DMS153 treated with DMSO at 0.1 percent for 48 hours (cell line): ENCODE results near the gene MAPK8IP2.
"Not testable (repeated sequence)": the region's sequence is repeated elsewhere in the genome, so short reads cannot be mapped to it uniquely, and the experiment has no call there.

ENCODE experiments used
- DNase-seq: peaks from one replicate; lab custom pipeline; 2025; ENCODE audit not compliant: unreplicated experiment; lab: John Stamatoyannopoulos, UW

The MAPK8IP2 gene

GRCh38 chr22:50612528-50613221 lies 12.1 kb downstream of the MAPK8IP2 start:
- peak; percentile 28 for DNase-seq

DNA sequence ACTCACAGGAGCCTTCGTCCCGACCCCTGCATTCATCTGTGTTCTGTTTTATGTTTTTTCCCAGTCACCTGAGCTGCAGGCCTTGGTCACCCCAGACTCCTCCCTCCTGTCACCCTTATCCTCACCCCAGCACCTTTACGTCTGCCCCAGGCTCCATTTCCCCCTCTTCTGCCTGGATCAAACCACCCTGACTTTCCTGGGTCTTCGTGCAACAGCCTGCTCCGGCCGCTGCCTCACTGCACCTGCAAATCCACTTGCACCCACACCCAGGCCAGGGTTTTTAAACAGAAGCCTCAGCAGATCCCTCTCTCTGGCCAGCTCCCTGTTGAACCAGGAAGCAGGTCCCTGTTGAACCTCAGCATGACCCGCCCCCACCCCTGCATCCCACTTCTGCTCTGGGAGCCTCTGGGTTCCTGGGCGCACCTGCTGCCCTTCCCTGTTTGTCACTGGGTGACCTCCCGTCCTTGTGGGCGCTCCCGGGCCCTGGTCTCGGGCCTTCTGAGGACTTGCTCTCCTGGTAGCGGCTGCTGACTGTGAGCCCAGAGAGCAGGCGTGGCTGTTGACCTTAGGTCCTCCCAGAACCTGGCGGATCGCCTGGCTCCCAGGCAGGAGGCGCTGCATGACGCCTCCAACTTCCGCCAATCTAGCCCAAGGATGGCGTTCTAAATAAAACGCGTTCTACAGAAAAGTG lies 12.8 kb downstream of the MAPK8IP2 start:
- peak; percentile 73 for DNase-seq

DNA sequence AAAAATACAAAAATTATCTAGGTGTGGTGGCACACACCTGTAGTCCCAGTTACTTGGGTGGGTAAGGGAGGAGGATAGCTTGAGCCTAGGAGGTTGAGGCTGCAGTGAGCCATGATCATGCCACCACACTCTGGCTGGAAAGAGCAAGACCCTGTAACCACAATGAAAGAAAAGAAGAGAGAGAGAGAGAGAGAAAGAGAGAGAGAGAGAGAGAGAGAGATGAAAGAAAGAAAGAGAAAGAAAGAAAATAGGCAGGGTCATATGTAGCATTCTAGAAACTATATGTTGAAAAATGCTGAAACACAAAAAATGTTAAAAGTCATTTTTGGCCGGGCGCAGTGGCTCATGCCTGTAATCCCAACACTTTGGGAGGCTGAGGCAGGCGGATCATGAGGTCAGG lies 13.7 kb downstream of the MAPK8IP2 start:
- not testable (repeated sequence) for DNase-seq

- peak; percentile 54 for DNase-seq
Measured at GRCh38 chr22:50620593-50621355, 20.2 kb downstream of the MAPK8IP2 start.

DNA sequence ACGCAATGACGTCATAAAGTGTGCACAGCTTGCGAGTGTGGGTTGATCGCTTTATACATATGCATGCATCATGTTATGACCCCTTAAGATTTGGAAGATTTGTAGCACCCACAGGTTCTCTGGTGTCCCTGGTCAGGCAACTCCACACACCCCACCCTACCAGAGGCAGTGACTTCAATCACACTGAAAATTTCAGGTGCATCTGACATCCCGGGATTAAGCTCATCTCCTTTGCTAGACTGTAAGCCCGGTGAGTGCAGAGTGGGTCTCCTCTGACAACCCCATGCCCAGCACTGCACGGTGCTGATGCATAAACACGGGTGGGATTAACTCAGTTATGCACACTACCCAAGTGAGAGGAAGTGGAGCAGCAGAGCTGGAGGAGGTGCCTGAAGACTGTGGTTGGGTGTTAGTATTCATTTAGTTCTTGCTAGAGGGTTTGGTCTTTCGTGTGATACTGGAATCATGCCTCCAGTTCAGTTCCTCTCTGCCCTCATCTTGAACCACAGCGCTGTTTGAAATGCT lies 20.8 kb downstream of the MAPK8IP2 start:
- DNase-seq: no peak

DNA sequence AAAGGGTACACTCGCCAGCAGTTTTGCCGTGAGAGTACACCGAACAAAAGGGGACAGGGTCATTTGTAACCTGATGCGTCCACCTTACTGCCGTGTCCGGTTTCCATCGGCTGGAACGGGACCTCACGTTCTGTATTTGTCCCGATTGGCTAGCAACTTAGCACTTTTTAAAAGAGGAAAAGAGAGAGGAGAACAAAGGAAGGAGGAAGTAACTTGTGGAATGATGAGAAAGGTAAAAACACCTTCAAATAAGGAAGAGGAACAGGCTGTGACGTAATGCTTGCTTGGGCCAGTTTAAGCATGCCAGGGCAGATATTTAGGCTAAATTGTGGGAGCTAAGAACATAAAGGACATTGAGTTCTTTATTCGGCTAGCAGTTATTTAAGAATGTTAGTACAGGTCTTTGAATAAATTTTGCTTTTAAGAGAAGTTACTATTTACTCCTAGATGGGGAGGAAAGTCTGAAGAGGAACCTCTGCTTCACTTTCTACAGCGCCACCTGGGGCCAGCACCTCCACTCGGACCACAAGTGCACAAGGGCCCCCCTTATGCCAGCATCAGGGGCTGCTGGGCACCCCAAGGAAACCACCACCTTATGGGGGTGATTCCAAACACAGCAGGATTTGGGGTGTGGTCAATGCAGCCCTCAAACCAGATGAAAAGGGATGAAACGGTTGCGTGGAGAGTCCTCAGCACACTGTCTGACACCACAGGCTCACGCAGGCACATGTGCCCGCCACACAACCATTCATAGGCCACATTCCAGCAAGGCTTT lies 21.5 kb downstream of the MAPK8IP2 start:
- peak; percentile 27 for DNase-seq

- peak; percentile 76 for DNase-seq
Measured at GRCh38 chr22:50622723-50623327, 22.2 kb downstream of the MAPK8IP2 start.

- DNase-seq: no peak
Measured at GRCh38 chr22:50624347-50625130, 23.9 kb downstream of the MAPK8IP2 start.

DNA sequence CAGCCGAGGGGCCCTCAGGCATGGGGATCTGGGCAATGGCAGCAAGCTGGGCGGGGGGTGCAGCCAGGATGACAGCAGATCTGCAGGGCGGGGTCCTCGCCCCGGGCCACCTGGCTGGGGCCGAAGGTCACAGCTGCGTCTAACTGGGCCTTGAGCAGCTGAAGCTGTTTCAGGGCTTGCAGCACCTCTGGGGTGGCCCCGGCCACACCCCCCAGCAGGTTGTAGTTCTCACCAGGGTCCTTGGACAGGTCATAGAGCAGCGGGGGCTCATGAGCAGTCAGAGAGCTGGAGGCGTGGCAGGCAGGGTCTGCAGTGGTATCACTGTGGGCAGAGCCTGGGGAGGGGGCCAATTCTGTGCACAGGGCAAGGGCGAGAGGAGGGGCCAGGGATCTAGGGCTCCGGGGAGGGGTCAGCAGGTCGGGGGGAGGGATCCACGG lies 24.6 kb downstream of the MAPK8IP2 start:
- no peak for DNase-seq

DNA sequence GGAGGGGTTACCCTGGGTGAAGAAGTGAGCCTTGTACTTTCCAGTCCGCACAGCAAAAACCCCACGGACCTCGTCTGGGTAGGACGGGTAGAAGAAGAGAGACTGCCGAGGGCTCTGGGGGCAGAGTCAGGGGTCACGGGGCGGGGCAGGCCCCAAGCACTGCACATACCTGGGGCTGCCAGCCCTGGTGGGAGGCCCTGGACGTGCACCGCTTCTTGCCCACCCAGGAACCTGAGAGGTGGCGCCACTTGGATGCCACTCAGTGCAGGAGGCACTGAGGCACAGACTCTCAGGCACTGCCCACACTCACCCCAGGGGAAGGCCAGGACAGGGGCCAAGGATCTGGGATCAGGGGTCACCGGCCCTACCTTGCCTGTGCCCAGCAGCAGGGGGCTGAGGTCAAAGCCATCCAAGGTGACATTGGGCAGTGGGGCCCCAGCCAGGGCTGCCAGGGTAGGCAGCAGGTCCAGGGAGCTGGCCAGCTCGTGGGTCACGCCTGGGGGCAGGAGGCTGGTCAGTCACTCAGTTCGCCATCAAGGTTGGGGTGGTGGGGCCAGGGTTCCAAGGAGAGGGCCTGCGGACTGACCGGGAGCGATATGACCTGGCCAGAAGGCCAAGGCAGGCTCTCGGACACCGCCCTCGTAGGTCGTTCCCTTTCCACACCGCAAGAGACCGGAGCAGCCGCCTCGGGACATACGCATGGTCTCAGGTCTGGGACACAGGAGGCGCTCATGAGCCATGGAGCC lies 25.1 kb downstream of the MAPK8IP2 start:
- DNase-seq: no peak

- no peak for DNase-seq
Measured at GRCh38 chr22:50626314-50626849, 25.8 kb downstream of the MAPK8IP2 start.

GRCh38 chr22:50626850-50627641 lies 26.5 kb downstream of the MAPK8IP2 start:
- no peak for DNase-seq

GRCh38 chr22:50627642-50628542 lies 27.3 kb downstream of the MAPK8IP2 start, which contains the start of gene ARSA:
Gene ARSA (minus strand): TSS chr22:50628152. CDS start chr22:50627779, 373 bp downstream.
- DNase-seq: peak; percentile 20

DNA sequence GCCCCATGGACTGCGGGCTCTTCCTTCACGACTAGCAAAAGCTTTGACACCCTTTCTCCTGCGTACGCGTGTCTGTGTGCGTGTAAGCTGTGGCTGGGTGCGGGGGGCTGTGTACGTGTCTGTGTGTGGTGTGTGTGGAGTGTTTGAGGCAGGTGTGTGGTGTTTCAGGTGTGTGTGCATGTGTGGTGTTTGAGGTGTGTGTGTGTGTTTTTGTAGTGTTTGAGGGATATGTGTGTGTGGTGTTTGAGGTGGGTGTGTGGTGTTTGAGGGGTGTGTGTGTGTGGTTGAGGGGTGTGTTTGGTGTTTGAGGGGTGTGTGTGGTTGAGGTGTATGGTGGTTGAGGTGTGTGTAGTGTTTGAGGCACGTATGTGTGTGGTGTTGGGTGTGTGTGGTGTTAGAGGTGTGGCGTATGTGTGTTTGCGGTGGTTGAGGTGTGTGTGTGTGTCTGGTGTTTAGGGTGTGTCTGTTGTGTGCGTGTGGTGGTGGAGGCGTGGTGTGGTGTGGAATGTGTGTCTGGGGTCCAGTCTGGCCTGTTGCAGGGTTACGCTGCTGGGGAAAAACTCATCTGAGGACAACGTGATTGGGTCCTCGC lies 28.0 kb downstream of the MAPK8IP2 start:
- DNase-seq: no peak

DNA sequence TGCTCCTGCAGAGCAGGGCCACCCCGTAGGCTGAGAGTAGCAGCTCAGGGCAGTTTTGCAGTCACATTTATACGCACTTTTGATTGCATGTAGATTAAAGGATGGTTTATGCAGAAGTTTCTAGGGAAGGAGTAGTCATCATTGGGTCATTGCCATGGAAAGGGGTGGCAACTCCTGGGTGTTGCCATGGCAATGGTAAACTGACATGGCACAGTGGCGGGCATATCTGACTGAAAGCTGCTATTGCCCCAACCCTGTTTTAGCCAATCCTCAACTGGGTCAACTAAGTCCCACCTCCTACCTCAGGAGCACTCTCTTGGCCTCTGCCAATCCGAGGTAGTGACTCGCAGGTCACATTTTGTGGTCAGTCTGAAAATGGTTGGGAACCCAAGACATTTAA lies 29.8 kb downstream of the MAPK8IP2 start:
- DNase-seq: no peak

DNA sequence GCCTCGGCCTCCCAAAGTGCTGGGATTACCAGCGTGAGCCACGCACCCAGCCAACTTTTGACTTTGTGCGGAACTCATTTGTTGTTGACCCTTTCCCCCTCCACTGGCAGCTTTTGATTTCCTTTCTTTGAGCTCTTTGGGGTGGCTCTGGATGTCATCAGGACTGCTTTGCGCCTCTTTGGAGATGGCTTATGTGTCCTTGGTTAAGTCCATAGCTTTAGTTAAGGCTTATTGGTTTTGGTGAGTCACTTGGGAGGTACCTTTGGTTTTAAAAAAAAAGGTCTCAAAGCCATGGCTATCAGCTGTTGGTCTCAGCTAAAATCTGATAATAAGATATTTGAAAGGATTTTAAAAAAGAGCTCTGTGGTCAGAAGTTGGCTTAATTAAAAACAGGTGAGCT lies 32.5 kb downstream of the MAPK8IP2 start:
- no peak for DNase-seq
